Endothelial cell of umbilical vein (primary cell): ENCODE data around the gene MIPEP. TPM values are rescaled to one million over a fixed set of nuclear protein-coding genes. Genes with fewer than 3 reads are reported as not detected.

Experiments
- BruUV-seq: library from RNA; stranded (reverse); fragments of 400-500 nt; replicated peaks from 2 replicates; lab custom pipeline; 2021; lab: Mats Ljungman, UMichigan
- CTCF ChIA-PET: fragments of 300-600, 350-600 bp; sonication (Branson Sonifier 250); formaldehyde crosslinking; loops from one replicate; lab custom pipeline; 2021; ENCODE audit warnings: antibody characterized with exemption, inconsistent platforms; lab: Charles Lee
- POLR2A ChIA-PET: fragments of 300-600, 350-600 bp; sonication (Branson Sonifier 250); formaldehyde crosslinking; loops from one replicate; lab custom pipeline; 2021; ENCODE audit warnings: antibody characterized with exemption, inconsistent platforms; lab: Charles Lee
- DNase-seq: peaks from one replicate; pipeline ENCODE4 v3.0.0-alpha.2; 2011; ENCODE audit warnings: low read depth, low spot score
- FAIRE-seq: peaks from 2 replicates; lab custom pipeline; 2011; peaks lifted over from hg19 to GRCh38; lab: Jason Lieb, UNC
- H2AFZ ChIP-seq: 2 replicates; pipeline ENCODE4 v1.6.0; 2012; ENCODE audit warnings: low read depth, low read length, control low read depth, inconsistent platforms
- H3K27ac ChIP-seq: 2 replicates; pipeline ENCODE4 v1.5.1; 2011; ENCODE audit warnings: low read depth, mild to moderate bottlenecking, control low read depth, low read length, moderate library complexity; ENCODE audit not compliant: insufficient read depth
- H3K27me3 ChIP-seq, 2 experiments: 2 replicates each; pipeline versions ENCODE4 v1.6.0 to v1.6.1; 2011; ENCODE audit warnings: low read length in 2 of 2, mixed read lengths in 1 of 2; ENCODE audit not compliant: control insufficient read depth in 2 of 2, insufficient read depth in 2 of 2
- H3K36me3 ChIP-seq, 2 experiments: 2 replicates in 1 of 2; 3 replicates in 1 of 2; pipeline ENCODE4 v1.5.1; 2011; ENCODE audit warnings: low read length in 2 of 2, mild to moderate bottlenecking in 1 of 2, moderate library complexity in 1 of 2; ENCODE audit not compliant: control insufficient read depth in 2 of 2, insufficient read depth in 2 of 2; ENCODE audit errors: extremely low read depth in 1 of 2
- H3K4me1 ChIP-seq: 3 replicates; pipeline ENCODE4 v1.5.1; 2011; ENCODE audit warnings: mild to moderate bottlenecking, low read length; ENCODE audit not compliant: control insufficient read depth, insufficient read depth; ENCODE audit errors: extremely low read depth
- H3K4me2 ChIP-seq: 2 replicates; pipeline ENCODE4 v1.6.1; 2011; ENCODE audit warnings: low read length, control low read depth, mixed read lengths; ENCODE audit not compliant: insufficient read depth
- H3K4me3 ChIP-seq, 3 experiments: fragments of 200-600 bp in 1 of 3; sonication (generic), shearing (Covaris generic) in 1 of 3; replicated peaks in 1 of 3; 2 replicates each; pipeline ENCODE4 v1.5.1; 2011 to 2016; ENCODE audit warnings: control low read depth in 3 of 3, low read length in 3 of 3, mild to moderate bottlenecking in 2 of 3, inconsistent platforms in 1 of 3, low read depth in 1 of 3, moderate library complexity in 1 of 3; ENCODE audit not compliant: insufficient read depth in 1 of 3
- H3K79me2 ChIP-seq: 2 replicates; pipeline ENCODE4 v1.6.0; 2012; ENCODE audit warnings: low read length, inconsistent platforms; ENCODE audit not compliant: control insufficient read depth, insufficient read depth
- H3K9ac ChIP-seq: replicated peaks from 2 replicates; pipeline ENCODE3; 2011; ENCODE audit warnings: low read length, control low read depth; ENCODE audit not compliant: insufficient read depth; ENCODE audit errors: extremely low read depth
- H3K9me1 ChIP-seq: replicated peaks from 3 replicates; pipeline ENCODE4 v1.6.0; 2011; ENCODE audit warnings: mild to moderate bottlenecking, low read length; ENCODE audit not compliant: control insufficient read depth, insufficient read depth; ENCODE audit errors: extremely low read depth
- H3K9me3 ChIP-seq: replicated peaks from 2 replicates; pipeline ENCODE4 v1.5.1; 2012; ENCODE audit warnings: low read length, inconsistent platforms; ENCODE audit not compliant: control insufficient read depth, insufficient read depth
- H4K20me1 ChIP-seq: replicated peaks from 2 replicates; pipeline ENCODE3; 2011; ENCODE audit warnings: mild to moderate bottlenecking, low read length; ENCODE audit not compliant: control insufficient read depth, insufficient read depth; ENCODE audit errors: extremely low read depth
- CTCF ChIP-seq, 2 donors: IDR thresholded peaks; 1 replicate in 1 of 2; 2 replicates in 1 of 2; pipeline ENCODE4 v1.5.1; 2011; ENCODE audit warnings: low read length in 2 of 2, mild to moderate bottlenecking in 2 of 2, moderate library complexity in 2 of 2, control low read depth in 1 of 2, inconsistent platforms in 1 of 2, low read depth in 1 of 2; ENCODE audit not compliant: insufficient read depth in 1 of 2; ENCODE audit errors: extremely low read depth in 1 of 2
- EZH2 ChIP-seq: IDR thresholded peaks from 2 replicates; pipeline ENCODE4 v1.6.1; 2012; ENCODE audit warnings: borderline replicate concordance, low read depth, mild to moderate bottlenecking, moderate library complexity, low read length, inconsistent platforms; ENCODE audit not compliant: severe bottlenecking
- FOS ChIP-seq: IDR thresholded peaks from 2 replicates; pipeline ENCODE4 v1.6.1; 2011; ENCODE audit warnings: mild to moderate bottlenecking, low read length, moderate library complexity, borderline replicate concordance; ENCODE audit not compliant: insufficient read depth
- GATA2 ChIP-seq: IDR thresholded peaks from 2 replicates; pipeline ENCODE4 v1.7.0; 2011; ENCODE audit warnings: low read depth, mild to moderate bottlenecking, moderate library complexity, mixed read lengths, low read length; ENCODE audit not compliant: insufficient read length, insufficient read depth
- JUN ChIP-seq: IDR thresholded peaks from 2 replicates; pipeline ENCODE4 v1.6.1; 2011; ENCODE audit warnings: borderline replicate concordance, low read depth; ENCODE audit not compliant: insufficient read length, insufficient read depth
- MAX ChIP-seq: IDR thresholded peaks from 2 replicates; pipeline ENCODE4 v1.6.1; 2011; ENCODE audit not compliant: insufficient read depth, insufficient read length
- MYC ChIP-seq: IDR thresholded peaks from one replicate; pipeline ENCODE4 v1.6.1; 2011; ENCODE audit warnings: mild to moderate bottlenecking, low read depth, low read length
- POLR2A ChIP-seq: IDR thresholded peaks from 2 replicates; pipeline ENCODE4 v1.6.1; 2012; ENCODE audit warnings: low read depth, mild to moderate bottlenecking, control low read depth, low read length
- POLR2AphosphoS5 ChIP-seq: IDR thresholded peaks from 2 replicates; pipeline ENCODE4 v1.6.1; 2012; ENCODE audit warnings: low read depth, mild to moderate bottlenecking, control low read depth, low read length, moderate library complexity; ENCODE audit not compliant: insufficient read depth
- dilution Hi-C: fragments of 300-500 bp; cut with MboI; formaldehyde crosslinking; loops from one replicate; pipeline ENCODE4 v1.15.0; 2019; ENCODE audit warnings: low sequenced_read_pairs; ENCODE audit not compliant: extremely low pct_ligation_motif_present
- intact Hi-C: fragments of 100-400 bp; cut with micrococcal nuclease; formaldehyde crosslinking; loops from one replicate; pipeline ENCODE4 v1.10.0; 2022
- polyA plus RNA-seq, 4 experiments: library from polyadenylated mRNA; depleted of rRNA in 3 of 4; stranded (reverse) in 3 of 4; unstranded in 1 of 4; fragments of >200 nt; gene quantifications; 2 replicates each; pipeline versions ENCODE4 v1.2.1 to v1.2.3, GENCODE V29; 2011 to 2012; ENCODE audit warnings: missing spikeins in 1 of 4
- total RNA-seq: library from RNA; stranded (reverse); gene quantifications from 2 replicates; pipeline ENCODE4 v1.2.3, GENCODE V29; 2021

The MIPEP gene
- total and polyA plus RNA-seq, 2 donors (not counting 3 experiments of a cell fraction or from before 2014, with no cell fraction given): 12.4 to 19.2 TPM

- dilution Hi-C loops: no loop called here
- Histone ChIP-seq H3K27ac (no peak overlapping the region), H3K79me2 (no peaks in the 10 kb centered on the region), H3K36me3 (no peaks in the 10 kb centered on the region), H3K9me3 (no peaks in the 10 kb centered on the region), H3K4me2 (no peak overlapping the region), H3K4me1 (no peaks in the 10 kb centered on the region), H2AFZ (no peak overlapping the region), H3K9me1 (no peaks in the 10 kb centered on the region), H3K27me3 (no peaks in the 10 kb centered on the region), H4K20me1 (no peaks in the 10 kb centered on the region), H3K4me3 (no peak overlapping the region), H3K9ac (no peak overlapping the region)
- no TSS peak for BruUV-seq
- ChIA-PET POLR2A (no interaction called here), CTCF (interaction anchor here (1.2 to 3.3 kb wide), 3 partner anchors 9 to 110 kb away, joined by 3 to 10 read pairs (median 3); no protein-coding TSS in a partner anchor)
- FAIRE-seq (no peak), DNase-seq (no peak)
- intact Hi-C loops: no loop called here
- TF ChIP-seq POLR2A: no peak
- TF ChIP-seq JUN: no peak
- no peak for TF ChIP-seq MAX
- no peak for TF ChIP-seq EZH2
- TF ChIP-seq POLR2AphosphoS5: no peak
- no peak for TF ChIP-seq CTCF (IDR thresholded peaks at IDR 0.05; ENCODE audit: extremely low read depth in 1 of 2, insufficient read depth in 1 of 2, low read depth in 1 of 2, low read length in 2 of 2)
- TF ChIP-seq MYC: no peak
- TF ChIP-seq GATA2: no peak
- no peak for TF ChIP-seq FOS
Measured at GRCh38 chr13:23850134-23850533, 39.1 kb downstream of the MIPEP start.
